SU-DHL-6 (cell line): ENCODE results near the gene DLG1.

Experiments
- H2AFZ ChIP-seq: fragments of 200-600 bp; sonication (generic); 2 replicates; pipeline ENCODE4 v1.6.1; 2014; ENCODE audit warnings: low read depth, mild to moderate bottlenecking, moderate library complexity, mixed read lengths, antibody characterized with exemption, low read length; ENCODE audit not compliant: severe bottlenecking
- H3F3A ChIP-seq: fragments of 200-600 bp; shearing (Covaris generic); 2 replicates; pipeline ENCODE4 v1.6.0; 2016; ENCODE audit warnings: antibody characterized with exemption, mild to moderate bottlenecking; ENCODE audit not compliant: insufficient read depth
- H3K27ac ChIP-seq: fragments of 200-600 bp; sonication (generic); 2 replicates; pipeline ENCODE4 v1.5.1; 2016; ENCODE audit warnings: low read depth, mild to moderate bottlenecking, low read length, moderate library complexity, mixed read lengths
- H3K27me3 ChIP-seq: fragments of 200-600 bp; sonication (generic), shearing (Covaris generic); 2 replicates; pipeline ENCODE4 v1.6.0; 2014; ENCODE audit warnings: mild to moderate bottlenecking, low read length
- H3K36me3 ChIP-seq: fragments of 200-600 bp; sonication (generic); 2 replicates; pipeline ENCODE4 v1.6.1; 2014; ENCODE audit warnings: mild to moderate bottlenecking, low read length, mixed read lengths
- H3K4me2 ChIP-seq: fragments of 300-600, 200-600 bp; shearing (Covaris generic), sonication (generic); 2 replicates; pipeline ENCODE4 v1.6.0; 2014; ENCODE audit warnings: low read length, low read depth, mild to moderate bottlenecking; ENCODE audit not compliant: poor library complexity, severe bottlenecking
- H3K4me3 ChIP-seq: fragments of 200-600 bp; sonication (generic); 2 replicates; pipeline ENCODE4 v1.5.1; 2014; ENCODE audit warnings: antibody characterized with exemption, low read length, mild to moderate bottlenecking, mixed read lengths; ENCODE audit not compliant: insufficient read depth, poor library complexity, severe bottlenecking
- H3K79me2 ChIP-seq: fragments of 200-600 bp; sonication (generic); 2 replicates; pipeline ENCODE4 v1.6.1; 2014; ENCODE audit warnings: mild to moderate bottlenecking, low read length, moderate library complexity; ENCODE audit not compliant: insufficient read depth
- H3K9ac ChIP-seq: fragments of 200-600 bp; sonication (generic); 2 replicates; pipeline ENCODE4 v1.7.0; 2014; ENCODE audit warnings: mild to moderate bottlenecking, low read length
- H3K9me2 ChIP-seq: fragments of 200-600 bp; sonication (generic); replicated peaks from 2 replicates; pipeline ENCODE4 v1.6.1; 2014; ENCODE audit warnings: low read length; ENCODE audit not compliant: insufficient read depth
- H3K9me3 ChIP-seq: fragments of 200-600 bp; sonication (generic); 2 replicates; pipeline ENCODE4 v1.6.1; 2014; ENCODE audit warnings: low read length, mixed read lengths; ENCODE audit not compliant: insufficient read depth
- H4K20me1 ChIP-seq: fragments of 200-600 bp; sonication (generic); 2 replicates; pipeline ENCODE4 v1.6.1; 2014; ENCODE audit warnings: low read depth, mild to moderate bottlenecking, antibody characterized with exemption, low read length, moderate library complexity, mixed read lengths
- CTCF ChIP-seq: fragments of 200-600 bp; sonication (generic); IDR thresholded peaks from one replicate; pipeline ENCODE4 v1.5.1; 2017; ENCODE audit warnings: antibody characterized with exemption, mild to moderate bottlenecking, low read length, moderate library complexity; ENCODE audit not compliant: insufficient read depth, poor library complexity, severe bottlenecking
- EZH2phosphoT487 ChIP-seq: fragments of 200-600 bp; sonication (generic), shearing (Covaris generic); conservative IDR thresholded peaks from 2 replicates; pipeline ENCODE4 v1.6.1; 2018; ENCODE audit warnings: mild to moderate bottlenecking, antibody characterized with exemption, low read length, moderate library complexity, mixed read lengths

DLG1 gene

GRCh38 chr3:196994056-196994455 is 304.4 kb downstream of the DLG1 start:
- TF ChIP-seq CTCF, result no peak
- no peak for TF ChIP-seq EZH2phosphoT487
- no peaks in the 10 kb centered on the region for H3K27me3 ChIP-seq

More at GRCh38 chr3:196994056-196994455, 304.4 kb downstream of the DLG1 start:
- Histone ChIP-seq H3K27ac (no peak overlapping the region), H3K36me3 (no peaks in the 10 kb centered on the region), H3F3A (no peaks in the 10 kb centered on the region), H3K4me3 (no peak overlapping the region), H3K9me3 (no peaks in the 10 kb centered on the region), H3K4me2 (no peak overlapping the region), H3K9me2 (no peaks in the 10 kb centered on the region), H3K79me2 (no peaks in the 10 kb centered on the region), H2AFZ (no peak overlapping the region), H4K20me1 (no peaks in the 10 kb centered on the region), H3K9ac (no peak overlapping the region)
